ENCODE results near the gene SUGCT.
"Not testable (repeated sequence)": the region's sequence is repeated elsewhere in the genome, so short reads cannot be mapped to it uniquely, and the experiment has no call there.

The SUGCT gene

GRCh38 chr7:40120020-40120419 lies 14.8 kb upstream of the SUGCT start:
- in situ Hi-C loops (cut with HindIII; ENCODE audit: low pct_unique_long_range_greater_than_20kb, low sequenced_read_pairs): no loop called here
- no peak for TF ChIP-seq JUND (IDR thresholded peaks at IDR 0.05; ENCODE audit: low read depth)
- DNase-seq (ENCODE audit: low read depth in 1 of 2, low spot score in 1 of 2): no peak

DNA sequence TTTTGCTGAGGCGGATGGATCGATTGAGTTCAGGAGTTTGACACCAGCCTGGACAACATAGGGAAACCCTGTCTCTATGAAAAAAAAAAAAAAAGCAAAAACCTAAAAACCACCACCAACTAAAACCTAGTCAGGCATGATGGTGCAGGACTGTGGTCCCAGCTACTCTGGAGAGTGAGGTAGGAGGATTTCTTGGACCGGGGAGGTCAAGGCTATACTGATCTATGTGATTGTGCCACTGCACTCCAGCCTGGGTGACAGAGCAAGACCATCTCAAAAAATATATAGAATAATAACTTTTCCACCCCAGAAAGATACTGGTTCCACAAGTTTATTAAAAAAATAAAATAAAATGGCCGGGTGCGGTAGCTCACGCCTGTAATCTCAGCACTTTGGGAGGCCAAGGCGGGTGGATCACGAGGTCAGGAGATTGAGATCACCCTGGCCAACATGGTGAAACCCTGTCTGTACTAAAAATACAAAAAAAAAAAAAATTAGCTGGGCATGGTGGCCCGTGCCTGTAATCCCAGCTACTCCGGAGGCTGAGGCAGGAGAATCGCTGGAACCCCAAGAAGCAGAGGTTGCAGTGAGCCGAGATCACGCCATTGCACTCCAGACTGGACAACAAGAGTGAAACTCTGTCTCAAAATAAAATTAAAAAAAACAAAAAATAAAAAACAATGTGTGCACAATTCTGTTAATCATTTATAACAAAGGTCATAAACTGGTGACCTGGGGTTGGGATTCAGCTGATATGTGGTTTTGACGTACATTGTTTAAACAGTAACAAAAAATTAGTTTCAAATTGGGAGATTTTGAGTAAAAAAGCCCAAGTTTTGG lies 12.5 kb upstream of the SUGCT start:
- in situ Hi-C loops (cut with HindIII; ENCODE audit: low pct_unique_long_range_greater_than_20kb, low sequenced_read_pairs); DNase-seq (ENCODE audit: low read depth in 1 of 2, low spot score in 1 of 2): not testable (repeated sequence)

DNA sequence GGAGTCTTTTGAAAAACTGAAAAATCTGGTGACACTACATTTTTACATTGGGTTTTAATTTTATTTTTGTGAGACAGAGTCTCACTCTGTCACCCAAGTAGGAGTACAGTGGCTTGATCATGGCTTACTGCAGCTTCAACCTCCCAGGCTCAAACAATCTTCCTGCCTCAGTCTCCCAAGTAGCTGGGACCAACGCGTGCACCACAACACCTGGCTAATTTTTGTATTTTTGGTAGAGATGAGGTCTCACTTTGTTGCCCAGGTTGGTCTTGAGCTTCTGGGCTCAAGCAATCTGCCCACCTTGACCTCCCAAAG lies 11.9 kb upstream of the SUGCT start:
- in situ Hi-C loops (cut with HindIII; ENCODE audit: low pct_unique_long_range_greater_than_20kb, low sequenced_read_pairs): no loop called here
- TF ChIP-seq JUND (IDR thresholded peaks at IDR 0.05; ENCODE audit: low read depth): no peak

GRCh38 chr7:40133561-40134427 lies 1.0 kb upstream of the SUGCT start:
- TF ChIP-seq JUND (IDR thresholded peaks at IDR 0.05; ENCODE audit: low read depth): no peak
- peak; percentile 41 to 42 for DNase-seq (ENCODE audit: low read depth in 1 of 2, low spot score in 1 of 2)

More for the DNA sequence above, 11.9 kb upstream of the SUGCT start:
- DNase-seq (ENCODE audit: low read depth in 1 of 2, low spot score in 1 of 2): no peak

DNA sequence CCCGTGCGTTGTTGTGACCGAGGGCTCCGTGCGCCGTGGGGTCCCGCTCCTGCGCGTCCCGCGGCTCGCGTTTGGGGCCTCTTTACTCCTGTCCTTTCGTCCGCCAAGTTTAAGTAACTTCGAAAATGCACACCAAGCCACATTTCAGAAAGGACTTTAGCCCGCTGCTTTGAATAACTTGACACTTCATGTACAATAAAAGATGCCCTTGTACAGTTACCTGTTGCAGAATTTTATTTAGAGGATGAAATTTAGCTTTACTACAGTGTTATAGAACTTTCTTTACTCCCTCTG lies 459 bp downstream of the SUGCT start:
- no peak for TF ChIP-seq JUND (IDR thresholded peaks at IDR 0.05; ENCODE audit: low read depth)
- no peak for DNase-seq (ENCODE audit: low read depth in 1 of 2, low spot score in 1 of 2)
- in situ Hi-C loops (cut with HindIII; ENCODE audit: low pct_unique_long_range_greater_than_20kb, low sequenced_read_pairs): no loop called here

More at GRCh38 chr7:40133561-40134427, 1.0 kb upstream of the SUGCT start:
- in situ Hi-C loops (cut with HindIII; ENCODE audit: low pct_unique_long_range_greater_than_20kb, low sequenced_read_pairs): no loop called here

DNA sequence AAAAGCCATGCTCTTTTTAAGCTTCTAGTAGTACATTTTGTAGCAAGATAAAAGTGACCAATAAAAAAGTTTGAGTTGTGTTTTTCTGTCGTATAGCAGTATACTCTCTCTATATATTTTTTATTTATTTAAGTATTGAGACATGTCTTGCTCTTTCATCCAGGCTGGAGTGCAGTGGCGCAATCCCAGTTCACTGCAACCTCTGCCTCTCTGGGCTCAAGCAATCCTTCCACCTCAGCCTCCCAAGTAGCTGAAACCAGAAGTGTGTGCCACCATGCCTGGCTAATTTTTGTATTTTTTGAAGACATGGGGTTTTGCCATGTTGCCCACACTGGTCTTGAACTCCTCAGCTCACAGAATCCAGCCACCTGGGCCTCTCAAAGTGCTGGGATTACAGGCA lies 2.8 kb downstream of the SUGCT start:
- in situ Hi-C loops (cut with HindIII; ENCODE audit: low pct_unique_long_range_greater_than_20kb, low sequenced_read_pairs): no loop called here
- no peak for DNase-seq (ENCODE audit: low read depth in 1 of 2, low spot score in 1 of 2)
- no peak for TF ChIP-seq JUND (IDR thresholded peaks at IDR 0.05; ENCODE audit: low read depth)

DNA sequence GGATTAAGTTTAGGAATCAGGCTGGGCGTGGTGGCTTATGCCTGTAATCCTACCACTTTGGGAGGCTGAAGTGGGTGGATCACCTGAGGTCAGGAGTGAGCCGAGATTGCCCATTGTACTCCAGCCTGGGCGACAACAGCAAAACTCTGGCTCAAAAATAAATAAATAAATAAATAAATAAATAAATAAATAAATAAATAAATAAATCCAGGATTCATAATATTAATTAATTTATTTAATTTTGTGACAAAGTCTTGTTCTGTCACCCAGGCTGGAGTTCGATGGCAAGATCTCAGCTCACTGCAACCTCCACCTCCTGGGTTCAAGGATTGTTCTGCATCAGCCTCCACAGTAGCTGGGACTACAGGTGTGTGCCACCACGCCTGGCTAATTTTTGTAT lies 4.2 kb downstream of the SUGCT start:
- no peak for TF ChIP-seq JUND (IDR thresholded peaks at IDR 0.05; ENCODE audit: low read depth)
- no peak for DNase-seq (ENCODE audit: low read depth in 1 of 2, low spot score in 1 of 2)
- in situ Hi-C loops (cut with HindIII; ENCODE audit: low pct_unique_long_range_greater_than_20kb, low sequenced_read_pairs): no loop called here

- in situ Hi-C loops (cut with HindIII; ENCODE audit: low pct_unique_long_range_greater_than_20kb, low sequenced_read_pairs); DNase-seq (ENCODE audit: low read depth in 1 of 2, low spot score in 1 of 2): not testable (repeated sequence)
Observed at GRCh38 chr7:40139891-40140290, 5.1 kb downstream of the SUGCT start.

GRCh38 chr7:40141916-40142315 lies 7.1 kb downstream of the SUGCT start:
- in situ Hi-C loops (cut with HindIII; ENCODE audit: low pct_unique_long_range_greater_than_20kb, low sequenced_read_pairs); DNase-seq (ENCODE audit: low read depth in 1 of 2, low spot score in 1 of 2): not testable (repeated sequence)

DNA sequence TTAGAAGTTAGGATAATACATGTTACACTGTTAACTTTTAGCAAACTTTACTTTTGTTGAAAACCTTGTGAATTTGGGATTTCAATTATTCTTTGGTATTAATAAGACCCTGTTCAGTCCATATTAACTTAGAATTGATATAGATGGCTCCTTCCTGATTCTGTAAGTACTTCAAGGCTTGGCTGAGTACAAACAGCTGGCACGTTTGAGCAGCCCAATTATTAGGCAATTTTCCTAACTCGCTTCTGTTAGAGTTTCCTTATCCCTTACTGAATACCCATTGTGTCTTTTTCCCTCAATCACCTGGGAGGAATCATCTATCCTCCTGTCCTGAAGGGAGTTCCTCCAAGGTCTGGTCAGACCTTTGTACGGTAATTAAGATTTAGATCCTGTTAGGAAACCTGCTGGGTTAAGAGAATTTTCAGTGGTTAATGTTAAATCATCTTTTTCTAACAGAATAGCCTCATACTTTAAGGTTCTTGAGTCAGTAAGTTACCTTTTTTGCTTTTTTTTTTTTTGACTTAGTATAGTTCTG lies 10.9 kb downstream of the SUGCT start:
- in situ Hi-C loops (cut with HindIII; ENCODE audit: low pct_unique_long_range_greater_than_20kb, low sequenced_read_pairs); DNase-seq (ENCODE audit: low read depth in 1 of 2, low spot score in 1 of 2): not testable (repeated sequence)

DNA sequence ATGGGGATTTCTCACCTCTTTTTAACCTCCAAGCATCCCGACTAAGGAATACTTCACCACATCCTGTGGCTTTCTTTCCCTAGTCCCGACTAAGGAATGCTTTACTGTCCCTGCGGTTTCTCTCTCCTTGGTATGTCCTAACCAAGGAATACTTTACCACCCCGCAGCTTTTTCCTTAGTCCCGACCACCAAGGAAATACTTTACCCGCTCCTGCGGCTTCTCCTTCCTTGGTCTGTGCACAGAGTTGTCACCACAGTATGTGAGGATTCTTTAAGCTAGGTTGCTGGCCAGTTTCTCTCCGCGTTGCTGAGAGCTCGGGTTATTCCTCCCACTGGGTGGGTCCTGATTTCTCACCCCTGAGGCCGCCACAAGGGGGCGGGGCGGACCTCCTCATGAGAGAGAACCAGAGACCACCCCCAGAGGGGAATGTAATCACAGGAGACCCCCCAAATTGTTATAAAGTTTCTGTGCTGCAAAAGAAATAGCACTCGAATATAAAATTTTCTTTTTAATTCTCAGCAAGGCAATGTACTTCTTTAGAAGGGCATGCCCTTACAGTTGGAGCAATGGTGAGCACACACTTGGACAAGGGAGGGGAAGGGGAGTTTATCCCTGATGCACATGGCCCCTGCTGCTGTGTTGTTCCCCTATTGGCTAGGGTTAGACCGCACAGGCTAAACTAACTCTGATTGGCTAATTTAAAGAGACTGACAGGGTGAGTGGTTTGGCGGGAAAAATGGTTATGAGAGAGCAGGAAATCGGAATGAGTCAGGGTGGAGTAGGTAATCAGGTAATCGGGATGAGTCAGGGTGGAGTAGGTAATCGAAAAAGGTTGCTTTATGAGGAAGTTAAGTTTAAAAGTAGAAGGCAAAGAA lies 12.8 kb downstream of the SUGCT start:
- in situ Hi-C loops (cut with HindIII; ENCODE audit: low pct_unique_long_range_greater_than_20kb, low sequenced_read_pairs): no loop called here
- TF ChIP-seq JUND (IDR thresholded peaks at IDR 0.05; ENCODE audit: low read depth): no peak

DNA sequence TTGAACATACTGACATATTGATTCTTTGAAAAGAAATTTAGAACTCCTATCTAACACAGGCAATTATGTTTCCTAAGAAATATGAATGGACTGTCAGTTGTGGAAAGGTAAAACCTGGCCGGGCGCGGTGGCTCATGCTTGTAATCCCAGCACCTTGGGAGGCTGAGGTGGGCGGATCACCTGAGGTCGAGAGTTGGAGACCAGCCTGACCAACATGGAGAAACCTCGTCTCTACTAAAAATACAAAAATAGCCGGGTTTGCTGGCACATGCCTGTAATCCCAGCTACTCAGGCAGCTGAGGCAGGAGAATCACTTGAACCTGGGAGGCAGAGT lies 13.4 kb downstream of the SUGCT start:
- DNase-seq (ENCODE audit: low read depth in 1 of 2, low spot score in 1 of 2); in situ Hi-C loops (cut with HindIII; ENCODE audit: low pct_unique_long_range_greater_than_20kb, low sequenced_read_pairs): not testable (repeated sequence)

More for the DNA sequence above, 12.8 kb downstream of the SUGCT start:
- DNase-seq (ENCODE audit: low read depth in 1 of 2, low spot score in 1 of 2): peak in 1 of 2 experiments; percentile 10

GRCh38 chr7:40148671-40149070 lies 13.9 kb downstream of the SUGCT start:
- in situ Hi-C loops (cut with HindIII; ENCODE audit: low pct_unique_long_range_greater_than_20kb, low sequenced_read_pairs): no loop called here
- TF ChIP-seq JUND (IDR thresholded peaks at IDR 0.05; ENCODE audit: low read depth): no peak
- no peak for DNase-seq (ENCODE audit: low read depth in 1 of 2, low spot score in 1 of 2)
